Cardiac ventricle fibroblast (primary cell): ENCODE results near the gene GAST. TPM values are rescaled to one million over a fixed set of nuclear protein-coding genes. Genes with fewer than 3 reads are reported as not detected.

ENCODE experiments used
- total RNA-seq: library from RNA; depleted of rRNA; stranded (reverse); fragments of >200 nt; gene quantifications from 2 replicates; pipeline ENCODE4 v1.2.3, GENCODE V29; 2015

Gene GAST
- not detected in 2 replicates for total RNA-seq

DNA sequence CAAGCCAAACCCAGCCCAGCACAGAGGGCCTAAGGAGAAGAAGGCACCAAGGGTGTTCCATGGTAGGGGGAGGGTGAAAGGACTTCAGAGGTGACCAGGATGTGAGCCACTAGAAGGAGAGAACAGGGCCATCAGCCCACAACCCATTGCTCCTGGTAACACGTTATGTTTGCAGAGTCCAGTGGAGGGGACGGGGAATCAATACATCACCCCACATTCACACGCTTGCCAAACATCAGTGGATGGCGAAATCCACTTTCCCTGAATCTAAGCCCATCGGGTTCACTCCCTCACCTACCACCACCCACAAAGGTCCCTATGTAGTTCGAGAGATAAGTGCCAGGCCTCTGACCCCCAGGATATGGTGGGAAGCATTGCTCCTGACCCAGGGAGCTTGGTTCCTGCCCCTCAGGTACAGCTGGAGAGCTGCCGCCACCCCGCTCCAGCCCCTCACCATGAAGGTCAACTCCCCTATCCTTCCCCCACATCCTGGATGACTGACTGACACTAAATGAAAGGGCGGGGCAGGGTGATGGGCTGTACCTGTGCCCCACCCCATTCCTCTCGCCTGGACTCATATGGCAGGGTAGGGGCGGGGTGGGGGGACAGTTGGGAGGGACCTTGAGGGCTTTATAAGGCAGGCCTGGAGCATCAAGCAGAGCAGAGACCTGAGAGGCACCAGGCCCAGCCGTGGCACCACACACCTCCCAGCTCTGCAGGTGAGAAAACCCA, at the start of gene GAST:
Gene GAST, plus strand, starts transcription at position 663 of the 732 bp plus-strand sequence. CDS start 3,106 bp downstream, outside the sequence.

GRCh38 chr17:41688641-41689496, 23.3 kb upstream of the GAST start, which contains the start of gene EIF1:
EIF1 (plus strand) TSS chr17:41688885; CDS start chr17:41689039, 154 bp downstream.

GRCh38 chr17:41734139-41734948, 22.2 kb downstream of the GAST start, which contains the start of gene HAP1:
HAP1 (minus strand) TSS chr17:41734643; CDS start chr17:41734634, 9 bp downstream.

Other genes starting within 250 kb of the GAST start
- gene KRT32, start 244.9 kb upstream of the GAST start, total RNA-seq, result not detected in 2 replicates
- gene KRT35, start 231.2 kb upstream of the GAST start, total RNA-seq, result not detected in 2 replicates
- gene KRT36, start 222.4 kb upstream of the GAST start, total RNA-seq, result not detected in 2 replicates
- 0.75 TPM in 1 of 2 replicates, not detected in the other for gene KRT13, start 206.7 kb upstream of the GAST start, total RNA-seq
- 0.59 TPM in 1 of 2 replicates, not detected in the other for gene KRT15, start 193.4 kb upstream of the GAST start, total RNA-seq
- 22.6 and 32.1 TPM in 2 replicates for gene KRT19, start 184.0 kb upstream of the GAST start, total RNA-seq
- not detected in 2 replicates for gene KRT9, start 140.3 kb upstream of the GAST start, total RNA-seq
- gene KRT14, start 125.4 kb upstream of the GAST start, total RNA-seq, result 0.34 TPM in 1 of 2 replicates, not detected in the other
- not detected in 2 replicates for gene KRT16, start 99.6 kb upstream of the GAST start, total RNA-seq
- gene KRT17, start 87.8 kb upstream of the GAST start, total RNA-seq, result 7.1 and 9.5 TPM in 2 replicates
- gene EIF1, start 23.4 kb upstream of the GAST start, total RNA-seq, result 315 and 385 TPM in 2 replicates
- not detected in 2 replicates for gene HAP1, start 22.3 kb downstream of the GAST start, total RNA-seq
- 22.5 and 23.7 TPM in 2 replicates for gene JUP, start 74.4 kb downstream of the GAST start, total RNA-seq
- gene P3H4, start 99.6 kb downstream of the GAST start, total RNA-seq, result 52.4 and 54.5 TPM in 2 replicates
- gene FKBP10, start 100.7 kb downstream of the GAST start, total RNA-seq, result 395 and 437 TPM in 2 replicates
- 47.2 and 58.6 TPM in 2 replicates for gene NT5C3B, start 123.9 kb downstream of the GAST start, total RNA-seq
- gene KLHL10, start 125.5 kb downstream of the GAST start, total RNA-seq, result not detected in 2 replicates
- gene KLHL11, start 153.1 kb downstream of the GAST start, total RNA-seq, result 16.5 and 18.0 TPM in 2 replicates
- 185 and 187 TPM in 2 replicates for gene ACLY, start 206.6 kb downstream of the GAST start, total RNA-seq
- gene ODAD4, start 218.3 kb downstream of the GAST start, total RNA-seq, result 0.06 and 0.20 TPM in 2 replicates